Mesendoderm (in vitro differentiated cells): ENCODE measurements around the gene RESP18. TPM values are rescaled to one million over a fixed set of nuclear protein-coding genes. Genes with fewer than 3 reads are reported as not detected.

ENCODE experiments used
- DNase-seq: peaks from one replicate; pipeline ENCODE4 v3.0.0; 2013
- H2AK5ac ChIP-seq: 2 replicates; pipeline ENCODE4 v1.6.1; 2013; ENCODE audit warnings: low read length, inconsistent platforms
- H2BK120ac ChIP-seq: 2 replicates; pipeline ENCODE4 v1.6.1; 2013; ENCODE audit warnings: low read depth, mild to moderate bottlenecking, low read length, moderate library complexity, mixed read lengths
- H2BK15ac ChIP-seq: replicated peaks from 2 replicates; pipeline ENCODE4 v1.6.1; 2013; ENCODE audit warnings: low read depth, mild to moderate bottlenecking, moderate library complexity
- H2BK5ac ChIP-seq: 2 replicates; pipeline ENCODE4 v1.6.1; 2013; ENCODE audit warnings: low read length, inconsistent platforms
- H3K18ac ChIP-seq: 2 replicates; pipeline ENCODE4 v1.6.1; 2013; ENCODE audit warnings: mild to moderate bottlenecking, low read length, mixed read lengths
- H3K23ac ChIP-seq: one replicate; pipeline ENCODE4 v1.6.1; 2013; ENCODE audit warnings: low read length
- H3K27ac ChIP-seq: 2 replicates; pipeline ENCODE4 v1.5.1; 2013; ENCODE audit warnings: low read depth, mild to moderate bottlenecking, inconsistent platforms, low read length, moderate library complexity
- H3K27me3 ChIP-seq: 2 replicates; pipeline ENCODE4 v1.6.1; 2013; ENCODE audit warnings: low read length, control low read depth, mild to moderate bottlenecking, inconsistent platforms; ENCODE audit not compliant: insufficient read depth, poor library complexity
- H3K36me3 ChIP-seq: 2 replicates; pipeline ENCODE4 v1.6.1; 2013; ENCODE audit warnings: low read length, inconsistent platforms; ENCODE audit not compliant: control insufficient read depth, insufficient read depth
- H3K4ac ChIP-seq: one replicate; pipeline ENCODE4 v1.6.1; 2013; ENCODE audit warnings: low read depth, mild to moderate bottlenecking, low read length, moderate library complexity
- H3K4me1 ChIP-seq: 2 replicates; pipeline ENCODE4 v1.6.1; 2013; ENCODE audit warnings: low read depth, low read length, inconsistent platforms; ENCODE audit not compliant: control insufficient read depth
- H3K4me2 ChIP-seq: 2 replicates; pipeline ENCODE4 v1.6.1; 2013; ENCODE audit warnings: low read length
- H3K4me3 ChIP-seq: 2 replicates; pipeline ENCODE4 v1.5.1; 2013; ENCODE audit warnings: mild to moderate bottlenecking, low read length
- H3K56ac ChIP-seq: one replicate; pipeline ENCODE4 v1.6.1; 2013; ENCODE audit warnings: low read length
- H3K79me1 ChIP-seq: 2 replicates; pipeline ENCODE4 v1.6.1; 2013; ENCODE audit warnings: low read length, inconsistent platforms
- H3K79me2 ChIP-seq: 2 replicates; pipeline ENCODE4 v1.6.1; 2013; ENCODE audit warnings: mild to moderate bottlenecking, low read length; ENCODE audit not compliant: control insufficient read depth, insufficient read depth
- H3K9ac ChIP-seq: 2 replicates; pipeline ENCODE4 v1.6.1; 2013; ENCODE audit warnings: low read length, inconsistent platforms
- H4K5ac ChIP-seq: one replicate; pipeline ENCODE4 v1.6.1; 2013; ENCODE audit warnings: low read length
- H4K8ac ChIP-seq: one replicate; pipeline ENCODE4 v1.6.1; 2013; ENCODE audit warnings: low read depth, mild to moderate bottlenecking, control low read depth, low read length, moderate library complexity
- WGBS: extraction: QIAGEN DNeasy Blood & Tissue Kit; methylation state at CpG from one replicate; pipeline ENCODE4 v1.1.7; 2013; ENCODE audit warnings: low lambda C conversion rate, missing lambda C conversion rate; ENCODE audit not compliant: insufficient coverage; ENCODE audit errors: extremely low coverage; 5-methylcytosine and 5-hydroxymethylcytosine counted together
- polyA plus RNA-seq, 2 experiments: library from polyadenylated mRNA; stranded (reverse); fragments of 200-250 nt; gene quantifications; one replicate each; pipeline ENCODE4 v1.2.3, GENCODE V29; 2013

Gene RESP18
- not detected for polyA plus RNA-seq (2013, experiment 1 of 2)
- polyA plus RNA-seq (2013, experiment 2 of 2) = not detected

- Histone ChIP-seq H3K4ac (no peak within 1 kb of the TSS), H2BK5ac (no peak within 1 kb of the TSS), H3K56ac (no peak within 1 kb of the TSS), H3K27ac (no peak within 1 kb of the TSS), H4K5ac (no peak within 1 kb of the TSS), H2BK120ac (no peak within 1 kb of the TSS), H3K79me2 (no peaks in the 10 kb centered on the region), H3K23ac (no peak within 1 kb of the TSS), H3K4me1 (no peaks in the 10 kb centered on the region), H2AK5ac (no peak within 1 kb of the TSS), H4K8ac (no peak within 1 kb of the TSS), H3K36me3 (no peaks in the 10 kb centered on the region), H2BK15ac (no peak within 1 kb of the TSS), H3K4me3 (no peak within 1 kb of the TSS), H3K9ac (no peak within 1 kb of the TSS), H3K79me1 (no peaks in the 10 kb centered on the region), H3K18ac (no peak within 1 kb of the TSS), H3K27me3 (peaks cover 15% of the 10 kb centered on the region), H3K4me2 (no peak within 1 kb of the TSS)
- WGBS = no CpG with 5 or more reads among the region's 24 CpGs
- no peak for DNase-seq
Measured at GRCh38 chr2:219332542-219332941, at the start of gene RESP18. Gene RESP18, minus strand, starts transcription at chr2:219332744.

- no peak overlapping the region for H3K18ac ChIP-seq
- no peak overlapping the region for H3K4me3 ChIP-seq
- H3K27ac ChIP-seq = no peak overlapping the region
- WGBS = no CpG with 5 or more reads among the region's 9 CpGs
- H2BK120ac ChIP-seq = no peak overlapping the region
- no peak overlapping the region for H2BK15ac ChIP-seq
- no peaks in the 10 kb centered on the region for H3K4me1 ChIP-seq
- no peak overlapping the region for H3K56ac ChIP-seq
- no peak overlapping the region for H2AK5ac ChIP-seq
- DNase-seq = no peak
- H3K27me3 ChIP-seq = no peaks in the 10 kb centered on the region
- H3K4me2 ChIP-seq = no peak overlapping the region
- H4K8ac ChIP-seq = no peak overlapping the region
- no peak overlapping the region for H4K5ac ChIP-seq
- no peaks in the 10 kb centered on the region for H3K79me1 ChIP-seq
- no peak overlapping the region for H3K23ac ChIP-seq
- H3K9ac ChIP-seq = no peak overlapping the region
- no peaks in the 10 kb centered on the region for H3K36me3 ChIP-seq
- no peak overlapping the region for H2BK5ac ChIP-seq
- no peaks in the 10 kb centered on the region for H3K79me2 ChIP-seq
- H3K4ac ChIP-seq = no peak overlapping the region
Measured at GRCh38 chr2:219381448-219381847, 48.9 kb upstream of the RESP18 start.

GRCh38 chr2:219380926-219381325 lies 48.4 kb upstream of the RESP18 start:
- Histone ChIP-seq H3K79me2 (no peaks in the 10 kb centered on the region), H3K4ac (no peak overlapping the region), H3K23ac (no peak overlapping the region), H2BK5ac (no peak overlapping the region), H2BK120ac (no peak overlapping the region), H3K79me1 (no peaks in the 10 kb centered on the region), H3K36me3 (no peaks in the 10 kb centered on the region), H3K4me2 (no peak overlapping the region), H3K27ac (no peak overlapping the region), H3K4me1 (no peaks in the 10 kb centered on the region), H2AK5ac (no peak overlapping the region), H3K9ac (no peak overlapping the region), H3K4me3 (no peak overlapping the region), H4K8ac (no peak overlapping the region), H3K56ac (no peak overlapping the region), H4K5ac (no peak overlapping the region), H3K27me3 (no peaks in the 10 kb centered on the region), H3K18ac (no peak overlapping the region), H2BK15ac (no peak overlapping the region)
- no peak for DNase-seq

- no peak overlapping the region for H3K4me2 ChIP-seq
- H3K23ac ChIP-seq = peak overlapping the region; percentile 48
- no peak overlapping the region for H3K4ac ChIP-seq
- no peak overlapping the region for H2BK120ac ChIP-seq
- no peaks in the 10 kb centered on the region for H3K4me1 ChIP-seq
- H3K79me2 ChIP-seq = no peaks in the 10 kb centered on the region
- DNase-seq = no peak
- no peak overlapping the region for H3K56ac ChIP-seq
- no peak overlapping the region for H4K5ac ChIP-seq
- WGBS = no CpG with 5 or more reads among the region's 13 CpGs
- no peaks in the 10 kb centered on the region for H3K27me3 ChIP-seq
- no peak overlapping the region for H3K27ac ChIP-seq
- no peak overlapping the region for H3K18ac ChIP-seq
- H3K4me3 ChIP-seq = no peak overlapping the region
- H3K79me1 ChIP-seq = no peaks in the 10 kb centered on the region
- H4K8ac ChIP-seq = no peak overlapping the region
- no peaks in the 10 kb centered on the region for H3K36me3 ChIP-seq
- H2BK5ac ChIP-seq = no peak overlapping the region
- no peak overlapping the region for H2AK5ac ChIP-seq
- no peak overlapping the region for H2BK15ac ChIP-seq
- no peak overlapping the region for H3K9ac ChIP-seq
Measured at GRCh38 chr2:219378163-219378851, 45.8 kb upstream of the RESP18 start.

GRCh38 chr2:219369447-219369861 lies 36.9 kb upstream of the RESP18 start:
- DNase-seq = no peak
- H3K4me2 ChIP-seq = no peak overlapping the region
- no peak overlapping the region for H2BK120ac ChIP-seq
- no peak overlapping the region for H3K27ac ChIP-seq
- H3K9ac ChIP-seq = no peak overlapping the region
- H4K8ac ChIP-seq = no peak overlapping the region
- no peak overlapping the region for H2AK5ac ChIP-seq
- H3K4me3 ChIP-seq = no peak overlapping the region
- no CpG with 5 or more reads among the region's 2 CpGs for WGBS
- no peak overlapping the region for H3K4ac ChIP-seq
- no peak overlapping the region for H4K5ac ChIP-seq
- no peak overlapping the region for H2BK5ac ChIP-seq
- no peak overlapping the region for H3K23ac ChIP-seq
- H2BK15ac ChIP-seq = no peak overlapping the region
- no peak overlapping the region for H3K56ac ChIP-seq
- H3K79me2 ChIP-seq = no peaks in the 10 kb centered on the region
- H3K18ac ChIP-seq = no peak overlapping the region
- H3K79me1 ChIP-seq = no peaks in the 10 kb centered on the region
- H3K27me3 ChIP-seq = no peaks in the 10 kb centered on the region
- H3K4me1 ChIP-seq = no peaks in the 10 kb centered on the region
- no peaks in the 10 kb centered on the region for H3K36me3 ChIP-seq

GRCh38 chr2:219368690-219369191 lies 36.2 kb upstream of the RESP18 start:
- Histone ChIP-seq H3K4me1 (no peaks in the 10 kb centered on the region), H3K4ac (no peak overlapping the region), H3K36me3 (no peaks in the 10 kb centered on the region), H2BK120ac (no peak overlapping the region), H2BK5ac (no peak overlapping the region), H3K27ac (no peak overlapping the region), H3K4me3 (no peak overlapping the region), H4K8ac (no peak overlapping the region), H3K79me2 (no peaks in the 10 kb centered on the region), H3K23ac (no peak overlapping the region), H3K56ac (no peak overlapping the region), H4K5ac (no peak overlapping the region), H3K9ac (no peak overlapping the region), H3K27me3 (no peaks in the 10 kb centered on the region), H2AK5ac (no peak overlapping the region), H2BK15ac (no peak overlapping the region), H3K18ac (no peak overlapping the region), H3K4me2 (no peak overlapping the region), H3K79me1 (no peaks in the 10 kb centered on the region)
- no peak for DNase-seq
- no CpG with 5 or more reads among the region's 3 CpGs for WGBS
